T-helper 9 cell (primary cell): ENCODE measurements around the gene GCN1.

Source experiments
- DNase-seq: peaks from one replicate; pipeline ENCODE4 v3.0.0-alpha.2; 2020

Gene GCN1

GRCh38 chr12:120110550-120111501 is 83.7 kb downstream of the GCN1 start:
- peak; percentile 28 for DNase-seq

GRCh38 chr12:120109570-120110267 is 84.8 kb downstream of the GCN1 start:
- no peak for DNase-seq

- DNase-seq: no peak
Measured at GRCh38 chr12:120106151-120106550, 88.4 kb downstream of the GCN1 start.

GRCh38 chr12:120103371-120103770 is 91.1 kb downstream of the GCN1 start:
- DNase-seq: no peak

GRCh38 chr12:120103044-120103338 is 91.5 kb downstream of the GCN1 start:
- no peak for DNase-seq

- DNase-seq: no peak
Measured at GRCh38 chr12:120102189-120103043, 92.1 kb downstream of the GCN1 start.

GRCh38 chr12:120101617-120102016 is 92.9 kb downstream of the GCN1 start:
- DNase-seq: no peak

- no peak for DNase-seq
Measured at GRCh38 chr12:120101182-120101581, 93.3 kb downstream of the GCN1 start.

GRCh38 chr12:120100630-120101029 is 93.9 kb downstream of the GCN1 start:
- DNase-seq: no peak

- DNase-seq: no peak
Measured at GRCh38 chr12:120099738-120100137, 94.8 kb downstream of the GCN1 start.

GRCh38 chr12:120098756-120099470 is 95.6 kb downstream of the GCN1 start:
- no peak for DNase-seq

- no peak for DNase-seq
Measured at GRCh38 chr12:120096671-120097202, 97.8 kb downstream of the GCN1 start.

GRCh38 chr12:120095736-120096135 is 98.8 kb downstream of the GCN1 start:
- DNase-seq: no peak

GRCh38 chr12:120095331-120095730 is 99.2 kb downstream of the GCN1 start:
- no peak for DNase-seq

GRCh38 chr12:120094485-120094884 is 100.0 kb downstream of the GCN1 start:
- no peak for DNase-seq

- DNase-seq: no peak
Measured at GRCh38 chr12:120093592-120094355, 100.7 kb downstream of the GCN1 start.

- DNase-seq: no peak
Measured at GRCh38 chr12:120093336-120093591, 101.3 kb downstream of the GCN1 start.

GRCh38 chr12:120092551-120093335 is 101.8 kb downstream of the GCN1 start:
- no peak for DNase-seq

GRCh38 chr12:120091371-120092090 is 103.0 kb downstream of the GCN1 start:
- DNase-seq: no peak

GRCh38 chr12:120090626-120091295 is 103.8 kb downstream of the GCN1 start:
- DNase-seq: no peak
